GM15510 (cell line): ENCODE measurements around the gene FAM222A.

Experiments
- POLR2A ChIP-seq: IDR thresholded peaks from 3 replicates; pipeline ENCODE4 v1.6.1; 2011; ENCODE audit warnings: borderline replicate concordance; ENCODE audit not compliant: insufficient read length; ENCODE audit errors: extremely low read depth

Gene FAM222A

GRCh38 chr12:109731806-109732205 lies 18.2 kb downstream of the FAM222A start:
- no peak for TF ChIP-seq POLR2A

- no peak for TF ChIP-seq POLR2A
Measured at GRCh38 chr12:109732321-109733305, 19.0 kb downstream of the FAM222A start.

- no peak for TF ChIP-seq POLR2A
Measured at GRCh38 chr12:109734219-109735000, 20.8 kb downstream of the FAM222A start.

- no peak for TF ChIP-seq POLR2A
Measured at GRCh38 chr12:109735051-109735521, 21.5 kb downstream of the FAM222A start.

GRCh38 chr12:109735825-109736551 lies 22.4 kb downstream of the FAM222A start:
- TF ChIP-seq POLR2A = no peak

- no peak for TF ChIP-seq POLR2A
Measured at GRCh38 chr12:109736552-109737108, 23.0 kb downstream of the FAM222A start.

- no peak for TF ChIP-seq POLR2A
Measured at GRCh38 chr12:109737126-109737525, 23.5 kb downstream of the FAM222A start.

GRCh38 chr12:109737631-109738030 lies 24.0 kb downstream of the FAM222A start:
- TF ChIP-seq POLR2A = no peak

GRCh38 chr12:109738209-109738608 lies 24.6 kb downstream of the FAM222A start:
- TF ChIP-seq POLR2A = no peak

GRCh38 chr12:109738878-109739665 lies 25.4 kb downstream of the FAM222A start:
- no peak for TF ChIP-seq POLR2A

GRCh38 chr12:109739747-109740693 lies 26.4 kb downstream of the FAM222A start:
- TF ChIP-seq POLR2A = no peak

- no peak for TF ChIP-seq POLR2A
Measured at GRCh38 chr12:109740694-109741245, 27.1 kb downstream of the FAM222A start.
